GM10847 (cell line): Measurements from ENCODE around the gene ADCY6.

ENCODE experiments used
- POLR2A ChIP-seq: IDR thresholded peaks from 2 replicates; pipeline ENCODE4 v1.6.1; 2011; ENCODE audit not compliant: insufficient read length; ENCODE audit errors: extremely low read depth

The ADCY6 gene

GRCh38 chr12:48819986-48820725 is 31.3 kb upstream of the ADCY6 start:
- TF ChIP-seq POLR2A, result no peak

- no peak for TF ChIP-seq POLR2A
Observed at GRCh38 chr12:48818831-48819590, 30.1 kb upstream of the ADCY6 start.

- peak; percentile 22 for TF ChIP-seq POLR2A
Observed at GRCh38 chr12:48817873-48818830, 29.3 kb upstream of the ADCY6 start, which contains the start of gene CACNB3. CACNB3 (plus strand) TSS chr12:48818496; CDS start chr12:48818930, 434 bp downstream.

GRCh38 chr12:48816143-48816854 is 27.4 kb upstream of the ADCY6 start:
- TF ChIP-seq POLR2A, result no peak

GRCh38 chr12:48815126-48816110 is 26.5 kb upstream of the ADCY6 start:
- no peak for TF ChIP-seq POLR2A

GRCh38 chr12:48814262-48815125 is 25.6 kb upstream of the ADCY6 start:
- TF ChIP-seq POLR2A, result peak; percentile 53

- no peak for TF ChIP-seq POLR2A
Observed at GRCh38 chr12:48813465-48814261, 24.8 kb upstream of the ADCY6 start.

GRCh38 chr12:48812389-48812788 is 23.5 kb upstream of the ADCY6 start:
- TF ChIP-seq POLR2A, result no peak

- TF ChIP-seq POLR2A, result no peak
Observed at GRCh38 chr12:48811437-48812090, 22.7 kb upstream of the ADCY6 start.

- no peak for TF ChIP-seq POLR2A
Observed at GRCh38 chr12:48810903-48811431, 22.1 kb upstream of the ADCY6 start.

- no peak for TF ChIP-seq POLR2A
Observed at GRCh38 chr12:48807981-48808380, 19.1 kb upstream of the ADCY6 start.

- TF ChIP-seq POLR2A, result no peak
Observed at GRCh38 chr12:48803675-48804074, 14.8 kb upstream of the ADCY6 start.
